GM12801 (cell line): Measurements from ENCODE around the gene RPTOR.

ENCODE experiments used
- TF ChIP-seq, protein P1 (sequence below): IDR thresholded peaks from one replicate; pipeline ENCODE4 v1.5.1; 2011; ENCODE audit warnings: control low read depth; ENCODE audit not compliant: insufficient read length; ENCODE audit errors: extremely low read depth

The RPTOR gene

DNA sequence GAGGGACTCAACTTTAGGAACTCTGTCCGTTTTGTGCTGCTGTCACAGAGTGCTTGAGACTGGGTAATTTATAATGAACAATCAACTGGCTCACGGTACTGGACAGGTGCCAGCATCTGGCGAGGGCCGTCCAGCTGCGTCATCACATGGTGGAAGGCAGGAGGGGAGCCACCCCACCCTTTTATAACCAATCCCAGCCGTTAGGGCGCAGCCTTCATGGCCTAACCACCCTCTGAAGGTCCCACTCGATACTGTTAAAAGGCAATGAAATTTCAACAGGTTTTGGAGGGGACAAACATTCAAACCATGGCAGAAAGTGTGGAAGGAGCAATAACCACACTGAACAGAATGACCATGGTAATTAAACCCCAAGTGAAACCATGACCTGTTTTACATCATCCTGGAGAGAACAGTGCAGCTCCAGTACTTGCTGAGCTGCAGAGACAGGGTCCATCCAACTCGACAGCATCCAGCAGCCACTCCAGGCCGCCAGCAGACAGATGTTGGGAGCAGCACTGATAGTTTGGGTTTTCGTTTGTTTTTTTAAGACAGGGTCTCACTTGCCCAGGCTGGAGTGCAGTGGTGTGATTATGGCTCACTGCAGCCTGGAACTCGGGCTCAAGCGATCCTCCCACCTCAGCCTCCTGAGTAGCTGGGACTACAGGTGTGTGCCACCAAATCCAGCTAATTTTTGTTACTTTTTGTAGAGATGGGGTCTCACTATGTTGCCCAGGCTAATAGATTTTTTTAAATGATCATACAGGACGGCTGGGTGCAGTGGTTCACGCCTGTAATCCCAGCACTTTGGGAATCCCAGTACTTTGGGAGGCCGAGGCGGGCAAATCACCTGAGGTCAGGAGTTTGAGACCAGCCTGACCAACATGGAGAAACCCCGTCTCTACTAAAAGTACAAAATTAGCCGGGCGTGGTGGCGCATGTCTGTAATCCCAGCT, 458.0 kb downstream of the RPTOR start:
- TF ChIP-seq, protein P1, sequence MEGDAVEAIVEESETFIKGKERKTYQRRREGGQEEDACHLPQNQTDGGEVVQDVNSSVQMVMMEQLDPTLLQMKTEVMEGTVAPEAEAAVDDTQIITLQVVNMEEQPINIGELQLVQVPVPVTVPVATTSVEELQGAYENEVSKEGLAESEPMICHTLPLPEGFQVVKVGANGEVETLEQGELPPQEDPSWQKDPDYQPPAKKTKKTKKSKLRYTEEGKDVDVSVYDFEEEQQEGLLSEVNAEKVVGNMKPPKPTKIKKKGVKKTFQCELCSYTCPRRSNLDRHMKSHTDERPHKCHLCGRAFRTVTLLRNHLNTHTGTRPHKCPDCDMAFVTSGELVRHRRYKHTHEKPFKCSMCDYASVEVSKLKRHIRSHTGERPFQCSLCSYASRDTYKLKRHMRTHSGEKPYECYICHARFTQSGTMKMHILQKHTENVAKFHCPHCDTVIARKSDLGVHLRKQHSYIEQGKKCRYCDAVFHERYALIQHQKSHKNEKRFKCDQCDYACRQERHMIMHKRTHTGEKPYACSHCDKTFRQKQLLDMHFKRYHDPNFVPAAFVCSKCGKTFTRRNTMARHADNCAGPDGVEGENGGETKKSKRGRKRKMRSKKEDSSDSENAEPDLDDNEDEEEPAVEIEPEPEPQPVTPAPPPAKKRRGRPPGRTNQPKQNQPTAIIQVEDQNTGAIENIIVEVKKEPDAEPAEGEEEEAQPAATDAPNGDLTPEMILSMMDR: no peak

DNA sequence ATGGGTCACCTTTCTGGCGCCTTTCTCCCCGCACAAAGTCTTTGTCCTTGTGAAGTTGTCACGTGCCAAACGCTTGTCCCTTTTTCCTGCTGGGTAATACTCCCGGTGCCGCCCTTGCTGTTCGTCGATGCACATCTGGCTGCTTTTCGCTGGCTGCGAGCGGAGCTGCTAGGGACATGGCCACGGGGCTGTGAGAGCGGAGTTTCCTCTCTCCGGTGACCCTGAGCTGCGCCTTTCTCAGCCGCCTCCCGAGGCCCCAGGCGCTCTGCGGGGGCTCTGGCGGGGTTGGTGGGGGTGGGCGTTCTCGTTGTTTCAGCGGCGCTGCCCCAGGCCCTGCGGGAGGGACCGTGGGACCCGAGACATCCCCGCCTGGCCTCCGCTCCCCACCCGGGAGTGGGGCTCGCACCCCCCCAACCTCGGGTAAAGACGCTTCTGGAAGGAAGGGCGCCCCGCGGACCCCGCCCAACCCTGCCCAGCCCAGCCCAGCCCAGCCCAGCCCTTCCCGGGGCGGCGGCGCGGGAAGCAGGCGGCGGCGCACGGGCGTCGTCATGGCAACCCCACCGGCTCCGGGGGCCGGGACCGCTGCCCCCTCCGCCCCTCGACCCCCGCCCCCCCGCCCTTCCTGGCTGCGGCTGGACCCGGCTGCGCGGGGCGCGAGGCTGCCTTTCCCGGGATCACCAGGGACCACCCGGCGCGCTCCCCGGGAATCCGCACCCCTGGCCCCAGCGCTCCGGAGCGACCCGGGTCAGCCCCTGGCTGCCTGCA, 459.3 kb downstream of the RPTOR start:
- TF ChIP-seq, protein P1: no peak

DNA sequence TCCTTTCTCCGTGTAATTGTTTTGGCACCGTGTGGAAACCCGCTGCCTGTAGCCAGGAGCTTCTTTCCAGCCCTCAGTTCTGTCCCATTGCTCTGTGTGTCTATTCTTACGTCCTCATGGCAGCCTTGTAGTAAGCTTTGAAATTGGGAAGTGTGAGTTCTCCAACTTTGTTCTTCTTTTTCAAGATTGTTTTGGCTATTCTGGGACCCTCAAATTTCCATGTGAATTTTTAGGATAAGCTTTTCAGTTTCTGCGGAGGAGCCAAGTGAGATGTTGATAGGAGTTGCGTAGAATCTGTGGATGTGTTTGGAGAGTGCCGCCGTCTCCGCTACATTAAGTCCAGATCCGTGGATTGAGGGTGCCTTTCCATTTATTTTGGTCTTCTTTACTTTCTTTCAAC, 462.3 kb downstream of the RPTOR start:
- TF ChIP-seq, protein P1: no peak

DNA sequence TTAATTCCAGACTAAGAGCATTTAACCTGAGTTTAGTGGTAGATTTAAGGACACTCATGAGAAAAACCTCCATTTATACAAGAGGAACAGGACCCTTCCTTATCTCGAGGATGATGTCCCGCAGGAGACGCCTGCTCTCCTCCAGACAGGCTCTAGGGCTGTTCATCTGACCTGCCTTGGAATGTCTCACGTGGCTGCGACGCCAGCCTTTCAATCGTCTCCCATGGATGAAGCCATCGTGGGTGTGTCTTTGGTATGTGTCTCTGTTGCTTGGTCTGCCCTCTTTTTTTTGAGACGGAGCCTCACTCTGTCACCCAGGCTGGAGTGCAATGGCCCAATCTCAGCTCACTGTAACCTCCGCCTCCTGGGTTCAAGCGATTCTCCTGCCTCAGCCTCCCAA, 463.5 kb downstream of the RPTOR start:
- TF ChIP-seq, protein P1: no peak

DNA sequence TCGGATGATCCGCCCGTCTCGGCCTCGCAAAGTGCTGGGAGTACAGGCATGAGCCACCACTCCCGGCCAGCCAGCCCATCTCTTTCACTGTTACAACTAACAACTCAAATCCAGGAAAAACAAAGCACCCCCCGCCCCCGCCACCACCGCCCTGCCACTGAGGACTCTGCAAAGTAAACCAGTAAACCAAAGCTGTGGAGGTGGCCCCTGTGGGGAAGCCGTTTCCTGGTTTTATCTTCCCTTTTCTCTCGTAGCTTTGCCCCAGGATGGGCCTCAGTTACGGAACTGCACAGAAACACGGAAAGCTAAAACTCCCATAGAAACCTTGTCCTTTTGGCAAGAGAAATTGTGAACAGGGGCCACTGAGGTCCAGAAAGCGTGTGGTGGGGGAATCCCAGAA, 464.5 kb downstream of the RPTOR start:
- TF ChIP-seq, protein P1: no peak

DNA sequence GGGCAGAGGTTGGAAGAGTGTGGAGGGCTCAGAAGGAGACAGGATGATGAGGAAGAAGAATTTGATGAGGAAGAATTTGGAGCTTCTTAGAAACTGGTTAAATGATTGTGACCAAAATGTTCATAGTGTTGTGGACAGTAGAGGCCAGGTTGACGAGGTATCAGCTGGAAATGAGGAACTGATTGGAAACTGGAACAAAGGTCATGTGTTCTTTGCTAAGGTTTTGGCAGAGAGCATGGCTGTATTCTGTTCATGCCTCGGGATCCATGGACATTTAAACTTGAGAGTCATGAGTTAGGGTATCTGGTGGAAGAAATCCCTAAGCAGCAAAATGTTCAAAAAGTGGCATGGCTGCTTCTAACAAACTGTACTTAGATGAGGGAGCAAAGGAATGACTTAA, 466.3 kb downstream of the RPTOR start:
- TF ChIP-seq, protein P1: no peak

DNA sequence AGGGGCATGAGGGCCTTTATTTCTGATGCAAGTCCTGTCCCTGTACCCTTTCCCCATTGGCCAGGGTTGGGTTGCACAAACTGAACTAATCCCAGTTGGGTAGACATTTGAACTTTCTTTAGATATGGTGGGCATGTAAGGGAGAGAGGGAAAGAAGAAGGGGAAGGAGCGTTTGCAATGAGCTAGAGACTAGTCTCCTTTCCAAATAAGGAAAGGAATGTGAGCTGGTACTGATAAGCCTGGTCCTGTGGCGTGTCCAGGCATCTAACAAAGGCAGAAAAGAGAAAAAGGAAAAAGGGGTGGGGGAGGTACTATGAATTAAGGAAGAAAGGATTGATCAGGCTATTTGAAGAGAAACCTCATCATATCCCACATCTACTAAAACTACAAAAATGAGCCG, 467.3 kb downstream of the RPTOR start:
- TF ChIP-seq, protein P1: no peak
